DOHH2 (cell line): Measurements from ENCODE around the gene OR5M8.

Experiments
- CTCF ChIP-seq: fragments of 200-600 bp; sonication (generic); IDR thresholded peaks from one replicate; pipeline ENCODE4 v1.5.1; 2014; ENCODE audit warnings: antibody characterized with exemption, mild to moderate bottlenecking, low read depth, low read length; ENCODE audit not compliant: poor library complexity, severe bottlenecking
- EZH2phosphoT487 ChIP-seq: fragments of 200-600 bp; sonication (generic); IDR thresholded peaks from 2 replicates; pipeline ENCODE4 v1.6.1; 2017; ENCODE audit warnings: borderline replicate concordance, mild to moderate bottlenecking, antibody characterized with exemption, low read length, moderate library complexity, mixed read lengths

GRCh38 chr11:56531856-56532255 is 40.7 kb upstream of the OR5M8 start:
- no peak for TF ChIP-seq CTCF
- TF ChIP-seq EZH2phosphoT487: no peak
